T-cell (primary cell): ENCODE data around the gene CACNB4. TPM values are rescaled to one million over a fixed set of nuclear protein-coding genes. Genes with fewer than 3 reads are reported as not detected.

Experiments
- ATAC-seq, 4 experiments: fragments of 200-7000 bp in 3 of 4; fragments of 150-1000 bp in 1 of 4; cut with Tn5 transposase; replicated peaks in 1 of 4; 1 replicate in 3 of 4; 2 replicates in 1 of 4; pipeline ENCODE4 v1.10.0; 2021; ENCODE audit warnings: moderate library complexity in 3 of 4, mild to moderate bottlenecking in 2 of 4, moderate number of reproducible peaks in 1 of 4
- CTCF ChIA-PET, 2 donors: fragments of 300-600 bp; sonication (Branson Sonifier 250); formaldehyde crosslinking; loops; one replicate each; lab custom pipeline; 2022; ENCODE audit warnings: antibody characterized with exemption in 2 of 2; lab: Charles Lee
- POLR2A ChIA-PET, 2 donors: fragments of 300-600 bp; sonication (Branson Sonifier 250); formaldehyde crosslinking; loops; one replicate each; lab custom pipeline; 2022; ENCODE audit warnings: antibody characterized with exemption in 2 of 2; lab: Charles Lee
- DNase-seq, 35 experiments: peaks; one replicate each; pipeline versions ENCODE4 v3.0.0 to v3.0.0-alpha.2; 2013 to 2023
- H3K27ac ChIP-seq: one replicate; pipeline ENCODE4 v1.5.1; 2013; ENCODE audit warnings: low read length
- H3K27me3 ChIP-seq, 2 experiments: replicated peaks in 1 of 2; 1 replicate in 1 of 2; 2 replicates in 1 of 2; pipeline versions ENCODE4 v1.6.1 to v1.7.0; 2013; ENCODE audit warnings: low read length in 1 of 2, mixed read lengths in 1 of 2; ENCODE audit not compliant: control insufficient read depth in 2 of 2, insufficient read depth in 2 of 2; ENCODE audit errors: extremely low read depth in 1 of 2
- H3K36me3 ChIP-seq, 2 donors: 1 replicate in 1 of 2; 2 replicates in 1 of 2; pipeline versions ENCODE4 v1.6.1 to v1.7.0; 2013; ENCODE audit warnings: low read length in 1 of 2; ENCODE audit not compliant: control insufficient read depth in 2 of 2, insufficient read depth in 1 of 2; ENCODE audit errors: extremely low read depth in 1 of 2
- H3K4me1 ChIP-seq, 2 experiments: 1 replicate in 1 of 2; 2 replicates in 1 of 2; pipeline versions ENCODE4 v1.6.1 to v1.7.0; 2013; ENCODE audit warnings: low read length in 2 of 2, mixed read lengths in 1 of 2; ENCODE audit not compliant: insufficient read depth in 2 of 2, control insufficient read depth in 1 of 2; ENCODE audit errors: extremely low read depth in 1 of 2
- H3K4me3 ChIP-seq, 2 donors: 1 replicate in 1 of 2; 2 replicates in 1 of 2; pipeline versions ENCODE4 v1.5.1 to v1.7.0; 2013; ENCODE audit warnings: mild to moderate bottlenecking in 2 of 2, low read length in 1 of 2, moderate library complexity in 1 of 2; ENCODE audit not compliant: control insufficient read depth in 1 of 2; ENCODE audit errors: extremely low read depth in 1 of 2
- H3K9me3 ChIP-seq: 2 replicates; pipeline ENCODE4 v1.7.0; 2013
- H3K27ac Mint-ChIP-seq, 2 donors: one replicate each; pipeline ENCODE4 v1.8.0; 2020 to 2021; ENCODE audit warnings: mild to moderate bottlenecking in 2 of 2, mixed read lengths in 2 of 2
- H3K27me3 Mint-ChIP-seq, 2 donors: one replicate each; pipeline ENCODE4 v1.8.0; 2021 to 2022; ENCODE audit warnings: mixed read lengths in 2 of 2
- H3K36me3 Mint-ChIP-seq: one replicate; pipeline ENCODE4 v1.8.0; 2021; ENCODE audit warnings: mixed read lengths
- H3K4me1 Mint-ChIP-seq, 3 donors: one replicate each; pipeline ENCODE4 v1.8.0; 2020 to 2022; ENCODE audit warnings: mixed read lengths in 3 of 3, mild to moderate bottlenecking in 1 of 3
- H3K4me3 Mint-ChIP-seq, 3 donors: one replicate each; pipeline ENCODE4 v1.8.0; 2020 to 2022; ENCODE audit warnings: mild to moderate bottlenecking in 3 of 3, mixed read lengths in 3 of 3, moderate library complexity in 3 of 3
- H3K9me3 Mint-ChIP-seq, 3 donors: one replicate each; pipeline ENCODE4 v1.8.0; 2020 to 2022; ENCODE audit warnings: mixed read lengths in 3 of 3
- WGBS: methylation state at CpG from one replicate; pipeline ENCODE4 v1.1.5; 2013; ENCODE audit warnings: missing lambda C conversion rate; ENCODE audit not compliant: insufficient coverage; 5-methylcytosine and 5-hydroxymethylcytosine counted together
- total RNA-seq, 35 experiments: library from RNA in 6 of 35; stranded (reverse) in 6 of 35; fragments of 120-200 nt in 1 of 35; gene quantifications; one replicate each; pipeline versions ENCODE4 v1.2.1 to v1.2.4 and lab custom pipeline; 2013 to 2026

The CACNB4 gene
- total RNA-seq, 5 donors from 2014 or later (not counting 1 experiment from before 2014, with no cell fraction given), result 0.16 to 1.2 (median 0.47) TPM

GRCh38 chr2:152051436-152051835, 47.4 kb downstream of the CACNB4 start:
- Histone ChIP-seq H3K27ac (no peak overlapping the region), H3K36me3 (no peaks in the 10 kb centered on the region), H3K9me3 (no peaks in the 10 kb centered on the region), H3K4me1 (no peaks in the 10 kb centered on the region), H3K4me3 (no peak overlapping the region), H3K27me3 (peaks cover 0 to 9% of the 10 kb centered on the region in 2 experiments)
- ChIA-PET POLR2A (no interaction called here), CTCF (no interaction called here)
- Mint-ChIP-seq H3K4me3 (no peak overlapping the region), H3K9me3 (no peaks in the 10 kb centered on the region), H3K36me3 (no peaks in the 10 kb centered on the region), H3K27ac (no peak overlapping the region), H3K27me3 (peaks cover 2% of the 10 kb centered on the region in 2 donors), H3K4me1 (peaks cover 0 to 3% (median 0%) of the 10 kb centered on the region in 3 donors)
- WGBS, result no CpG with 5 or more reads among the region's 3 CpGs
- ATAC-seq, result no peak
- DNase-seq, result no peak

- peaks cover 0 to 3% (median 0%) of the 10 kb centered on the region in 3 donors for H3K4me1 Mint-ChIP-seq
- no peak for DNase-seq
- ChIA-PET POLR2A (no interaction called here), CTCF (no interaction called here)
- Histone ChIP-seq H3K4me1 (no peaks in the 10 kb centered on the region), H3K27ac (no peak overlapping the region), H3K27me3 (peaks cover 0 to 9% of the 10 kb centered on the region in 2 experiments), H3K9me3 (no peaks in the 10 kb centered on the region), H3K36me3 (no peaks in the 10 kb centered on the region), H3K4me3 (no peak overlapping the region)
- H3K4me3 Mint-ChIP-seq, result no peak overlapping the region
- peaks cover 0 to 2% of the 10 kb centered on the region in 2 donors for H3K27me3 Mint-ChIP-seq
- no peaks in the 10 kb centered on the region for H3K9me3 Mint-ChIP-seq
- WGBS, result 100% methylated on average over 1 of the region's 6 CpGs
- no peak for ATAC-seq
- no peak overlapping the region for H3K27ac Mint-ChIP-seq
- no peaks in the 10 kb centered on the region for H3K36me3 Mint-ChIP-seq
These were observed 47.9 kb downstream of the CACNB4 start for GRCh38 chr2:152050915-152051314.

GRCh38 chr2:152050341-152050740, 48.5 kb downstream of the CACNB4 start:
- 100% methylated on average over 1 of the region's 3 CpGs for WGBS
- no peak for ATAC-seq
- H3K27ac ChIP-seq, result no peak overlapping the region
- ChIA-PET CTCF (no interaction called here), POLR2A (no interaction called here)
- Mint-ChIP-seq H3K9me3 (no peaks in the 10 kb centered on the region), H3K27ac (no peak overlapping the region), H3K4me1 (peaks cover 0 to 3% (median 0%) of the 10 kb centered on the region in 3 donors), H3K36me3 (no peaks in the 10 kb centered on the region), H3K4me3 (no peak overlapping the region), H3K27me3 (peaks cover 0 to 2% of the 10 kb centered on the region in 2 donors)
- H3K4me1 ChIP-seq, result no peaks in the 10 kb centered on the region
- peaks cover 0 to 7% of the 10 kb centered on the region in 2 experiments for H3K27me3 ChIP-seq
- no peak for DNase-seq
- H3K36me3 ChIP-seq, result no peaks in the 10 kb centered on the region
- H3K9me3 ChIP-seq, result no peaks in the 10 kb centered on the region
- H3K4me3 ChIP-seq, result no peak overlapping the region

- Histone ChIP-seq H3K27ac (no peak overlapping the region), H3K27me3 (peaks cover 0 to 7% of the 10 kb centered on the region in 2 experiments), H3K4me1 (no peaks in the 10 kb centered on the region), H3K36me3 (no peaks in the 10 kb centered on the region), H3K9me3 (no peaks in the 10 kb centered on the region), H3K4me3 (no peak overlapping the region)
- DNase-seq (no peak), ATAC-seq (no peak)
- no peak overlapping the region for H3K4me3 Mint-ChIP-seq
- H3K4me1 Mint-ChIP-seq, result peaks cover 0 to 3% (median 0%) of the 10 kb centered on the region in 3 donors
- ChIA-PET CTCF (interaction anchor here in 1 of 2 donors (0.7 kb wide), 1 partner anchor 60 kb away, joined by 4 read pairs; no protein-coding TSS in a partner anchor), POLR2A (no interaction called here)
- no peaks in the 10 kb centered on the region for H3K9me3 Mint-ChIP-seq
- H3K27me3 Mint-ChIP-seq, result peaks cover 0 to 2% of the 10 kb centered on the region in 2 donors
- no peak overlapping the region for H3K27ac Mint-ChIP-seq
- no peaks in the 10 kb centered on the region for H3K36me3 Mint-ChIP-seq
- no CpG with 5 or more reads among the region's 4 CpGs for WGBS
These were observed 49.3 kb downstream of the CACNB4 start for GRCh38 chr2:152049541-152049940.

GRCh38 chr2:152047824-152048471, 50.9 kb downstream of the CACNB4 start:
- no peak for DNase-seq
- Mint-ChIP-seq H3K4me3 (no peak overlapping the region), H3K27ac (no peak overlapping the region), H3K4me1 (peaks cover 0 to 3% (median 0%) of the 10 kb centered on the region in 3 donors), H3K27me3 (peaks cover 0 to 2% of the 10 kb centered on the region in 2 donors), H3K9me3 (no peaks in the 10 kb centered on the region), H3K36me3 (no peaks in the 10 kb centered on the region)
- no peak overlapping the region for H3K27ac ChIP-seq
- H3K4me1 ChIP-seq, result no peaks in the 10 kb centered on the region
- ATAC-seq, result no peak
- WGBS, result 79% methylated on average over 3 of the region's 6 CpGs
- peaks cover 0 to 5% of the 10 kb centered on the region in 2 experiments for H3K27me3 ChIP-seq
- H3K9me3 ChIP-seq, result no peaks in the 10 kb centered on the region
- H3K36me3 ChIP-seq, result no peaks in the 10 kb centered on the region
- ChIA-PET POLR2A (no interaction called here), CTCF (interaction anchor here in 1 of 2 donors (1.0 kb wide), 1 partner anchor 87 kb away, joined by 3 read pairs; no protein-coding TSS in a partner anchor)
- no peak overlapping the region for H3K4me3 ChIP-seq

GRCh38 chr2:152046940-152047339, 51.9 kb downstream of the CACNB4 start:
- CTCF ChIA-PET, result interaction anchor here in 1 of 2 donors (0.7 kb wide), 1 partner anchor 9 kb away, joined by 3 read pairs; no protein-coding TSS in a partner anchor

More at GRCh38 chr2:152046940-152047339, 51.9 kb downstream of the CACNB4 start:
- Histone ChIP-seq H3K27ac (no peak overlapping the region), H3K36me3 (no peaks in the 10 kb centered on the region), H3K4me3 (no peak overlapping the region), H3K9me3 (no peaks in the 10 kb centered on the region), H3K4me1 (no peaks in the 10 kb centered on the region), H3K27me3 (peaks cover 0 to 5% of the 10 kb centered on the region in 2 experiments)
- no CpG with 5 or more reads among the region's 4 CpGs for WGBS
- Mint-ChIP-seq H3K4me1 (peaks cover 0 to 3% (median 0%) of the 10 kb centered on the region in 3 donors), H3K27ac (no peak overlapping the region), H3K36me3 (no peaks in the 10 kb centered on the region), H3K4me3 (no peak overlapping the region), H3K9me3 (no peaks in the 10 kb centered on the region), H3K27me3 (peaks cover 0 to 2% of the 10 kb centered on the region in 2 donors)
- no peak for ATAC-seq
- DNase-seq, result no peak
- POLR2A ChIA-PET, result no interaction called here
